HG03045 (cell line): Measurements from ENCODE around the gene TMEM109.

Experiments
- ATAC-seq: cut with Tn5 transposase; IDR thresholded peaks from one replicate; pipeline ENCODE4 v1.9.1; 2021; ENCODE audit warnings: mild to moderate bottlenecking, moderate library complexity; ENCODE audit not compliant: unreplicated experiment

The TMEM109 gene

DNA sequence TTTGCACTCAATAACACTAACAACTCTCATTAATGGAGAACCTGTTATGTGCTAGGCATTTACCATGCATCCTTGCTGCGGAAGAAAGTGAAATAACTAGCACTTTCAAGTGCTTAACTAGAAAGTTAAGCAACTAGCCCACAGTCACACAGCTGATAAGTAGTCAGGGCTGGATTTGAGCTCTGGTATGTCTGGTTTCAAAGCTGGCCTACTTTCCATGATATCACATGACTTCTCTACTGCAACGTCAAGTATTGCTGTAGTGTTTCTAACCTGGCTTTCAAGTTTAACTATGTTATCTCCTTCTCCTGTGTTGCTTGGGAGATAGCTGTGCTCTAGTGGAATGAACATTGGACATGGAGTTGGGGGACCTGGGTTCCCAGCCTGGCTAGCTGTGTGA lies 25.9 kb downstream of the TMEM109 start:
- ATAC-seq: no peak

GRCh38 chr11:60941371-60942119 lies 27.6 kb downstream of the TMEM109 start:
- ATAC-seq: no peak

DNA sequence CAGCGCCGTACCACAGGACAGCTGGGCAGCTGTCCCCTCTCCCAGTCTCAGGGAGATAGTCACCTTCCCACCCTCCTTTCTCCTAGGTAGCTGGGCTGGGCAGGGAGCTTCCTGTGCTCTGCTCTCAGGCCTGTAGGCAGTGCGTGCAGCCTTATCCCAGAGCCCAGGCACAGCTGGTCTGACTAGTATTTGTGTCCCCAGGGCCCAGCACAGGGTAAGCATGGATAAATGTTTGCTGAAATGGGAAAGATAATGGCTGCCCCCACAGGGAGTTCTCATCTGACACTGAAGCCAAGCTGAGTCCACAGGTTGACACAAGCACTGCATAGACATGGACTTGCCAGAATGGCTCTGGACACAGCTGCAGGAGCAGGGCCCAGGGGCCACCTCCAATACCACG lies 28.3 kb downstream of the TMEM109 start:
- ATAC-seq: no peak

GRCh38 chr11:60942970-60943565 lies 29.1 kb downstream of the TMEM109 start:
- no peak for ATAC-seq

- no peak for ATAC-seq
Observed at GRCh38 chr11:60944490-60945294, 30.7 kb downstream of the TMEM109 start.

- no peak for ATAC-seq
Observed at GRCh38 chr11:60945295-60945667, 31.3 kb downstream of the TMEM109 start.

GRCh38 chr11:60946601-60947264 lies 32.8 kb downstream of the TMEM109 start:
- no peak for ATAC-seq

DNA sequence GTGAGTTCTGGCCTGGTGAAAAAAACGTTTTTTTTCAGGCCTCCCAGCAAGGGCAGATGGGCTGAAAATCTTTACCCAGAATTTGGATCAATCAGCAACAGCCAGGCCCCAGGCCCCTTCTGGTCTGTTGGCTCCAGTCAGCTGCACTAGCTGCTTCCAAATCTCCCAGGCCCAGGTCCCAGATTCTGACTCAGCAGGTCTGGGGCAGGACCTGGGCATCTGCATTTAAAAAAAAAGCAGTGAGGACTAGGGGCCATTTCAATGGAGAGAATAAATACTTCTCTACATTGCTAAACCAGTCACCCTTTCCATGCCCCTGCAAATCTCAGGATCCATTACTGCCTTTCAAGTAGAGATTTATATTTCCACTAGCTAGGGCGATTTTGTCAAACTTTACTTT lies 33.7 kb downstream of the TMEM109 start:
- ATAC-seq: no peak

DNA sequence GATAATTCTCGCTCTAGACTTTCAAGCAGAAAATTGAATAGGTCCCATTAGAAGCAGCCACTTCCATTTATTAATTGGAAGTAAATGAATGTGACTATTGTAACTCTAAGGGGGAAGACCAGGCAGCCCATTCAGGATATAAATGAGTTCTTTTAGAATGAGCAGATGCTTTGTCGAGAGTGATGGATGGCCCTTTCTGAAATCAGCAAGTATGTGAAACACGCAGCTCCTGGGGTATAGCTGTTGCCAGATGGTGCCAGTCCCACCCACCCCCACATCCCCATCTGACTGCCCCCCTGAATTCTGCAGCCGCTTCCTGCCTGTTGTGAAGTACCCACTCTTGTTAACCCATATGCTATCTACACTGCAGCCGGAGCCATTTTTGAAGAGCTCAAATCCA lies 34.3 kb downstream of the TMEM109 start:
- ATAC-seq: no peak

DNA sequence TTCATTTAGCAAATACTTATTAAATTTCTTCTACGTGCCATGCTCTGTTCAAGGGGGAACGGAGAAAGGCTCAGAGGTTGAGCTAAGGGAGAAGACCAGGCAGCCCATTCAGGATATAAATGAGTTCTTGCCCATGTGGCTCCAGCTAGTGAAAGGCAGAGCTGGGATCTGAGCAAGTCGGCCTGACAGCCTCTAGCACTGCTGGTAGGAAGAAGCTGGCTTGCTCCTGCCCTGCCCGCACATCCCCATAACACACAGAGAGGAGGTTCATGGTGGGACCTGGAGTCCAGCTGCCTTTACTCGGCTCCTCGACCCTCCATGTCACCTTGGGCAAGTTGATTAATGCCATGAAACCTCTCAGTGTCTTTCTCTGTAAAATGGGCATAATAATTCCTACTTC lies 36.1 kb downstream of the TMEM109 start:
- ATAC-seq: no peak

DNA sequence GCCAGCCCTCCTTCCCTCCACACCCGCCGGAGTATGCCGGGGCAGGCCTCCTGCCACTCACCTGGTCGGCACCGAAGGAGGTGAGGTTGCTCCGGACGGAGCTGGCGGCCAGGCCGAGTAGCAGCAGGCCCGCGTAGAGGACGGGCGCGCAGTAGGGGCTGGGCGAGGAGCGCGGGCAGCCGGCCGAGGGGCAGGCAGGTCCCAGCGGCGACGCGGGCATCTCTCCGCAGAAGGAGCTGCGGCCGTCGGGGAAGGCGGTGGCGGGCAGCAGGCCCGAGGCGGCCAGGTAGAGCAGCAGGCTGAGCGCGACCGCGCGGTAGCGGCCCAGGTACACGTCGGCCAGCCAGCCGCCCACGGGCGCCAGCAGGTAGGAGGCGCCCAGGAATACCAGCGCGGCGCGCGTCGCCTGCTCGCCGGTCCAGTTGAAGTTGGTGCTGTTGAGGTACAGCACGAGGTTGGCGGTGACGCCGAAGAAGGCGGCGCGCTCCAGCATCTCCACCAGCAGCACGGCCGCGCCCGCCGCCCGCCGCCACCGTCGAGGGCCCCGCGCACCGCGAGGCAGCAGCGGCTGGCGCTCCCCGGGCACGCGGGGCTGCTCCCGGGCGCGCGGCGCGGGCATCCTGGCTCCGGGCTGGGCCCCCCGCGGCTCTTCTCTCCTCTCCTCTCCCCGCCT lies 37.1 kb downstream of the TMEM109 start:
- ATAC-seq: no peak

GRCh38 chr11:60951606-60951903 lies 37.6 kb downstream of the TMEM109 start:
- ATAC-seq: no peak

GRCh38 chr11:60951904-60952741 lies 38.2 kb downstream of the TMEM109 start, which contains the start of gene SLC15A3:
Gene SLC15A3, minus strand, starts transcription at chr11:60952176. Its CDS starts 625 bp downstream, at chr11:60951551.
- peak; percentile 62 for ATAC-seq

GRCh38 chr11:60952742-60953170 lies 38.8 kb downstream of the TMEM109 start:
- ATAC-seq: no peak

- no peak for ATAC-seq
Observed at GRCh38 chr11:60953781-60954180, 39.8 kb downstream of the TMEM109 start.

- no peak for ATAC-seq
Observed at GRCh38 chr11:60954421-60954820, 40.5 kb downstream of the TMEM109 start.

DNA sequence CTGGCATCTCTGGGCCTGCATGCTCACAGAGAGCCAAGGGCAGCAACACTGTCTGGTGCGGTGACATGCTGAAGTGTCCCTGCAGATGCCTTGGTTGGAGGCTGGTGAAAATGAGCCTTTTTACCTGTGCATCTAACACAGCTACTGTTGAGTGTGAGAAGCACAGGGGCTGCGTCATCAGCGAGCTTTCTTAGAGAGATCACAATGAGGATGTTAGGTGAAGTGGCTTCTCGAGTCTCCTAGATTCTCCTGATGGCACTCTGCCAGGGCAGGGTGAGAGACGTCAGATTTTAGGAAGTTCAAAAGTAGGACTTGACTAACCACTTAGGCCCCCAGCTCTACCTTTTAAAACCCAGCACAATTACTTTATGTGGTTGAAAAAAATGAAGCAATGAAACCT lies 41.6 kb downstream of the TMEM109 start:
- ATAC-seq: no peak

DNA sequence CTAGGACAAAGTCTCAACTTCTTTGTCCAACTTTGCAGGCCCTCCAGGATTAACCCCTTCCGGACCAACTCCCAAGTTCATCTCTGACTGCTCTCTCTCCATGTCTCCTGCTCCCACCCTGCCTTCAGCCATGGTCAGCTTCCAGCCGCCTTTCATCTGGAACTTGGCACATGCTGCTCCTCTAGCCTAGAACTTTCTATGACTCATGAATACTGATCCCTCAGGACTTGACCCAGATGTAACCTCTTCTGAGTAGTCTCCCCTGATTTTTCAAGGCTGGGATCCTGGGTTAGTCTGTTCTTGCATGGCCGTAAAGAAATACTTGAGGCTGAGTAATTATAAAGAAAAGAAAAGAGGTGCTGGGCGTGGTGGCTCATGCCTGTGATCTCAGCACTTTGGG lies 43.2 kb downstream of the TMEM109 start:
- ATAC-seq: no peak

GRCh38 chr11:60959431-60959830 lies 45.5 kb downstream of the TMEM109 start:
- no peak for ATAC-seq

DNA sequence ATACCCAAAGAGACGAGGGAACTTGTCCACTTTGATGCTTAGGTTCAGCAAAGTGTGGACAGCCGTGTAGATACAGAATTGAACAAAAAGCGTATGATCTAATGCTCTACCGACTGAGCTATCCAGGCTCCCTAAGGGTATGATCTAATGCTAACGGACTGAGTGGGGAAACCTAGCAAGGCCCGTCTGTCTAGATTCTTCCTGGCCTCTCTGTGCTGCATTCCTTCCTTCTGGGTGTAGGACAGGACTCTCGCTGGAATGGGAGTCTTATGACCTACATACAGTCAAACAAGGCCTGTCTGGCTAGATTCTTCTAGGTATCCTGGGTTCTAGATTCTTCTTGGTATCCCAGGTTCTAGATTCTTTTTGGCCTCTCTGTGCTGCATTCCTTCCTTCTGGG lies 46.4 kb downstream of the TMEM109 start:
- no peak for ATAC-seq
